GM18867 (cell line): ENCODE data around the gene DCLK2.

Experiments used
- ATAC-seq: cut with Tn5 transposase; IDR thresholded peaks from one replicate; pipeline ENCODE4 v1.9.1; 2021; ENCODE audit warnings: mild to moderate bottlenecking, moderate library complexity; ENCODE audit not compliant: unreplicated experiment

Gene DCLK2

GRCh38 chr4:150078041-150078578 lies at the start of gene DCLK2:
Gene DCLK2, plus strand, starts transcription at chr4:150078445. Its CDS starts 583 bp downstream, at chr4:150079028.
- no peak for ATAC-seq

- no peak for ATAC-seq
Observed at GRCh38 chr4:150032541-150032940, 45.7 kb upstream of the DCLK2 start.

- no peak for ATAC-seq
Observed at GRCh38 chr4:150033081-150033480, 45.2 kb upstream of the DCLK2 start.

- no peak for ATAC-seq
Observed at GRCh38 chr4:150033901-150034300, 44.3 kb upstream of the DCLK2 start.

GRCh38 chr4:150037251-150037856 lies 40.9 kb upstream of the DCLK2 start:
- ATAC-seq = no peak

GRCh38 chr4:150038335-150039076 lies 39.7 kb upstream of the DCLK2 start:
- peak; percentile 97 for ATAC-seq

- ATAC-seq = no peak
Observed at GRCh38 chr4:150039274-150040127, 38.7 kb upstream of the DCLK2 start.

GRCh38 chr4:150044517-150044916 lies 33.7 kb upstream of the DCLK2 start:
- no peak for ATAC-seq

GRCh38 chr4:150045410-150045809 lies 32.8 kb upstream of the DCLK2 start:
- no peak for ATAC-seq

GRCh38 chr4:150046728-150047217 lies 31.5 kb upstream of the DCLK2 start:
- no peak for ATAC-seq

- no peak for ATAC-seq
Observed at GRCh38 chr4:150047546-150047945, 30.7 kb upstream of the DCLK2 start.

- ATAC-seq = no peak
Observed at GRCh38 chr4:150049682-150050081, 28.6 kb upstream of the DCLK2 start.

- no peak for ATAC-seq
Observed at GRCh38 chr4:150050566-150050965, 27.7 kb upstream of the DCLK2 start.

- no peak for ATAC-seq
Observed at GRCh38 chr4:150051111-150051510, 27.1 kb upstream of the DCLK2 start.

- ATAC-seq = no peak
Observed at GRCh38 chr4:150055467-150055866, 22.8 kb upstream of the DCLK2 start.

GRCh38 chr4:150056569-150056968 lies 21.7 kb upstream of the DCLK2 start:
- ATAC-seq = no peak

GRCh38 chr4:150061086-150061776 lies 17.0 kb upstream of the DCLK2 start:
- ATAC-seq = no peak

GRCh38 chr4:150063128-150063527 lies 15.1 kb upstream of the DCLK2 start:
- ATAC-seq = no peak

- no peak for ATAC-seq
Observed at GRCh38 chr4:150065740-150066139, 12.5 kb upstream of the DCLK2 start.

GRCh38 chr4:150067859-150068258 lies 10.4 kb upstream of the DCLK2 start:
- ATAC-seq = no peak
